ENCODE measurements around the gene WDR20.

WDR20 gene

GRCh38 chr14:102221026-102221425, 81.3 kb downstream of the WDR20 start:
- no peak overlapping the region for H3K27ac ChIP-seq
- TF ChIP-seq CTCF (IDR thresholded peaks at IDR 0.05) (no peak), ZFX (IDR thresholded peaks at IDR 0.05; ENCODE audit: borderline replicate concordance) (no peak)

- TF ChIP-seq ZFX (IDR thresholded peaks at IDR 0.05; ENCODE audit: borderline replicate concordance) (no peak), CTCF (IDR thresholded peaks at IDR 0.05) (no peak)
- H3K27ac ChIP-seq = no peak overlapping the region
These were observed 82.4 kb downstream of the WDR20 start for GRCh38 chr14:102222009-102222575.

GRCh38 chr14:102222751-102223150, 83.1 kb downstream of the WDR20 start:
- no peak overlapping the region for H3K27ac ChIP-seq
- TF ChIP-seq ZFX (IDR thresholded peaks at IDR 0.05; ENCODE audit: borderline replicate concordance) (no peak), CTCF (IDR thresholded peaks at IDR 0.05) (no peak)

GRCh38 chr14:102223682-102224081, 84.0 kb downstream of the WDR20 start:
- TF ChIP-seq CTCF (IDR thresholded peaks at IDR 0.05) = no peak
- no peak for TF ChIP-seq ZFX (IDR thresholded peaks at IDR 0.05; ENCODE audit: borderline replicate concordance)
- no peak overlapping the region for H3K27ac ChIP-seq

- H3K27ac ChIP-seq = no peak overlapping the region
- no peak for TF ChIP-seq ZFX (IDR thresholded peaks at IDR 0.05; ENCODE audit: borderline replicate concordance)
- no peak for TF ChIP-seq CTCF (IDR thresholded peaks at IDR 0.05)
These were observed 85.7 kb downstream of the WDR20 start for GRCh38 chr14:102225386-102225785.

GRCh38 chr14:102225936-102226335, 86.2 kb downstream of the WDR20 start:
- no peak overlapping the region for H3K27ac ChIP-seq
- TF ChIP-seq CTCF (IDR thresholded peaks at IDR 0.05) = no peak
- no peak for TF ChIP-seq ZFX (IDR thresholded peaks at IDR 0.05; ENCODE audit: borderline replicate concordance)

GRCh38 chr14:102226356-102227125, 86.8 kb downstream of the WDR20 start:
- no peak for TF ChIP-seq ZFX (IDR thresholded peaks at IDR 0.05; ENCODE audit: borderline replicate concordance)
- no peak for TF ChIP-seq CTCF (IDR thresholded peaks at IDR 0.05)
- no peak overlapping the region for H3K27ac ChIP-seq
